ENCODE results near the gene NLGN1.

The NLGN1 gene

DNA sequence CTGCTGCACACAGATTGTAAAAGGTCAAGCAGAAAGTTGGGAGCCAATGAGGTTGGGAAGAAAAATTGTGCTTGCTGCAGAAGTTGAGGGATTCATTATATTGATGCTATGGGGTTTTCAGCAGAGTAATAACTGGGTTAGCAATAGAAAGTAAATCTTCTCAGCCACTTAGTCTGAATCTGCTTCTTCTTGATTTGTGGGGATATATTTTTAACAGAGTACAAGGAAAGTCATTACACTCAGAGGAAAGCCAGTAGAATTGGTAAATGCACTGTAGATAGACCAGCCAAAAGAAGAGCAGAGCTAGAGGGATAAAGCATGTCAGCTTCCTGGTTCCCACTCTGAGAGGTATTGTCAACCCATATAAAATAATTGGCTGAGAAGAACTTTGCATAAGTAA is 663.6 kb downstream of the NLGN1 start:
- DNase-seq (ENCODE audit: low spot score), result no peak
- TF ChIP-seq, protein P1, sequence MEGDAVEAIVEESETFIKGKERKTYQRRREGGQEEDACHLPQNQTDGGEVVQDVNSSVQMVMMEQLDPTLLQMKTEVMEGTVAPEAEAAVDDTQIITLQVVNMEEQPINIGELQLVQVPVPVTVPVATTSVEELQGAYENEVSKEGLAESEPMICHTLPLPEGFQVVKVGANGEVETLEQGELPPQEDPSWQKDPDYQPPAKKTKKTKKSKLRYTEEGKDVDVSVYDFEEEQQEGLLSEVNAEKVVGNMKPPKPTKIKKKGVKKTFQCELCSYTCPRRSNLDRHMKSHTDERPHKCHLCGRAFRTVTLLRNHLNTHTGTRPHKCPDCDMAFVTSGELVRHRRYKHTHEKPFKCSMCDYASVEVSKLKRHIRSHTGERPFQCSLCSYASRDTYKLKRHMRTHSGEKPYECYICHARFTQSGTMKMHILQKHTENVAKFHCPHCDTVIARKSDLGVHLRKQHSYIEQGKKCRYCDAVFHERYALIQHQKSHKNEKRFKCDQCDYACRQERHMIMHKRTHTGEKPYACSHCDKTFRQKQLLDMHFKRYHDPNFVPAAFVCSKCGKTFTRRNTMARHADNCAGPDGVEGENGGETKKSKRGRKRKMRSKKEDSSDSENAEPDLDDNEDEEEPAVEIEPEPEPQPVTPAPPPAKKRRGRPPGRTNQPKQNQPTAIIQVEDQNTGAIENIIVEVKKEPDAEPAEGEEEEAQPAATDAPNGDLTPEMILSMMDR (IDR thresholded peaks at IDR 0.05; ENCODE audit: extremely low read depth, insufficient read depth, missing control alignments), result no peak
- in situ Hi-C loops (cut with MboI; ENCODE audit: low pct_unique_long_range_greater_than_20kb, low sequenced_read_pairs, unreplicated experiment), result no loop called here

GRCh38 chr3:174061731-174062130 is 664.2 kb downstream of the NLGN1 start:
- no peak for DNase-seq (ENCODE audit: low spot score)
- TF ChIP-seq, protein P1 (IDR thresholded peaks at IDR 0.05; ENCODE audit: extremely low read depth, insufficient read depth, missing control alignments), result no peak
- in situ Hi-C loops (cut with MboI; ENCODE audit: low pct_unique_long_range_greater_than_20kb, low sequenced_read_pairs, unreplicated experiment), result no loop called here

DNA sequence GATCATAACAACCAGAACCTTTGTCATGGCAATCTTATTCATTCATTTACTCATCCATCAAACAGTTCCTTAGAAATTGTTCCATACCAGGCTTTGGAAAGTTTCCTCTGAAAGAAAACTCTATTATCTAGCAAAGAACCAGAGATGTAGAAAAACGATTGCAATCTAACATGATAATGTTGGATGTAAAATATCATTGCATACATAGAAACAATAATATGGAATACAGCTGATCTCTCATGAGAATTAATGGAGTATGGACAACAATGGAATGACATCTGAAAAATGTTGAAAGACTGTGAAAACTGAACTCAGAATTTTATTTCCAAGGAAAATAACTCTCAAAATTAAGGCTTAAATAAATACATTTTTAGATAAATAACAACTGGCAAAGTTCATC is 665.4 kb downstream of the NLGN1 start:
- TF ChIP-seq, protein P1 (IDR thresholded peaks at IDR 0.05; ENCODE audit: extremely low read depth, insufficient read depth, missing control alignments), result no peak
- in situ Hi-C loops (cut with MboI; ENCODE audit: low pct_unique_long_range_greater_than_20kb, low sequenced_read_pairs, unreplicated experiment), result no loop called here
- DNase-seq (ENCODE audit: low spot score), result no peak

DNA sequence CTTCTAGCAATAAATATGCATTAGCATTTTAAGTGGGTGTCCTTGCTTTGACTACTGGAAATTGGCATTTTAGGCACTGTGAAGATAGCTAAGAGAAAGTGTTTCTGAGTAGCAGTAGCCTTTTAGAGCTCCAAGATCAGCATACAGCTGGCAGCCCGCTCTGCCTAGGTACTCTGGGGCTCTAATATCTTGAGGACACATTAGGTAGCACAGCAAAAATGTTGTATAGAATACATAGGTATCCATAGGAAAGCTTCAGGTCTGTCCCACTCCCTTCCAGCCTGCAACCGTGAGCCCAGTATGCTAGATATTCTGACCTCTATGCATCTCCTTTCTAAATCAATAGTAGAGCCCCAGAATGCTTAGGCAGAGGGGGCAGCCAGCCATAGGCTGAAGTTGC is 670.5 kb downstream of the NLGN1 start:
- in situ Hi-C loops (cut with MboI; ENCODE audit: low pct_unique_long_range_greater_than_20kb, low sequenced_read_pairs, unreplicated experiment), result no loop called here

GRCh38 chr3:174072675-174073074 is 675.1 kb downstream of the NLGN1 start:
- in situ Hi-C loops (cut with MboI; ENCODE audit: low pct_unique_long_range_greater_than_20kb, low sequenced_read_pairs, unreplicated experiment), result no loop called here
- TF ChIP-seq, protein P1 (IDR thresholded peaks at IDR 0.05; ENCODE audit: extremely low read depth, insufficient read depth, missing control alignments), result no peak

More for the DNA sequence above, 670.5 kb downstream of the NLGN1 start:
- TF ChIP-seq, protein P1 (IDR thresholded peaks at IDR 0.05; ENCODE audit: extremely low read depth, insufficient read depth, missing control alignments), result no peak
- no peak for DNase-seq (ENCODE audit: low spot score)

DNA sequence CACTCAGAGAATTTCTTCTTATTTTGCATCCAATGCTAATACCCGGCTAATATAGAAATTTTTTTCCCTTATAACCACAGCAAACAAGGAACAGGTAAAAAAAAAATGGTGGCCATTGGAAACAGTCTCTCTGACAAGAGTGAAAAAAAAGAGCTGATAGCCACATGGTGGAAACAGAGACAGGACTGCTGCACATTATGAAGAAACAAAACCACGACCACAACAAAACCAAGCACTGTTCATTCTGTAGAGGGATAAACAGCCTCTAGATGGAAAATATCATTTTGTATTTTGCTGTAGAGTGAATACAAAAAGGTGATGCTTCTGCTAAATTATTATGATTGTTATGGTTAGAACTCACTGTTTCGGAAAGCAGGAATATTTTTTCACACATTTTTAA is 686.2 kb downstream of the NLGN1 start:
- TF ChIP-seq, protein P1 (IDR thresholded peaks at IDR 0.05; ENCODE audit: extremely low read depth, insufficient read depth, missing control alignments), result no peak
- no peak for DNase-seq (ENCODE audit: low spot score)
- in situ Hi-C loops (cut with MboI; ENCODE audit: low pct_unique_long_range_greater_than_20kb, low sequenced_read_pairs, unreplicated experiment), result no loop called here

More at GRCh38 chr3:174072675-174073074, 675.1 kb downstream of the NLGN1 start:
- DNase-seq (ENCODE audit: low spot score), result no peak

DNA sequence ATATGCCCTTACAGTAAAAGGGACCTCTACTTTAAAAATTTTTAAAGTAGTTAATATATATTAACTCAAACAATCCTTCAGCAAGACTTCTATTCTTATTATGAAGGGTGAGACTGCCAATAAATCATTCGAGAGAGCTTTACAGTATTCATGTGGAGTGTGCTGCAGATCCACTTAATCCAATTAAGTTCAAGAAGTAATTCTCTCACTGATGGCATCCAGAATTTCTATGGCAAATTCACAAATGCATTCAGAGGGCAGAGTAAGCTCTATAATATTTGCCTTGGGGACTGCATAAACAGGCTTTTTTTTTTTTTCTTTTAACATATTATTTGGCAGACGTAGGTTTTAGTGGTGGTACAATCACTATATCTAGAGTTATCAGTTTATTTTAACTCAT is 692.0 kb downstream of the NLGN1 start:
- in situ Hi-C loops (cut with MboI; ENCODE audit: low pct_unique_long_range_greater_than_20kb, low sequenced_read_pairs, unreplicated experiment), result no loop called here
- TF ChIP-seq, protein P1 (IDR thresholded peaks at IDR 0.05; ENCODE audit: extremely low read depth, insufficient read depth, missing control alignments), result no peak
- no peak for DNase-seq (ENCODE audit: low spot score)
